NT2/D1 (cell line): Measurements from ENCODE around the gene LENG8.

Experiments
- YY1 ChIP-seq: IDR thresholded peaks from 2 replicates; pipeline ENCODE4 v1.6.1; 2011; ENCODE audit not compliant: insufficient read length, insufficient read depth
- ZNF274 ChIP-seq: IDR thresholded peaks from 2 replicates; pipeline ENCODE4 v1.6.1; 2011; ENCODE audit warnings: mild to moderate bottlenecking, low read depth, low read length

DNA sequence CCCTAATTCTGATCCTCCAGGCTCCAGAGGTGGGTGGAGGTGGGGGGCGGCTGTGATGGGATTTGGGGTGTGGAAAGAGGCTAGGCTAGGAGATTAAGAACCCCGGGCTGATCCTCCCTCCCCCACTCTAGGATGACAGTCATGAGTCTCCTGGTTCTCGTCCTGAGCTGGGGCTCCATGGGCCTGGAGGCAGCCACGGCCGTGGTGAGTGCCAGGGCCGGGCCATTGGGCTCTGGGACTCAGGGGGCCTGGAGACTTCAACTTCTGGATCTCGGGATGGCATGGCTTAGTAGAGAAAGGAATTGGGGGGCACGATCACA is 19.9 kb upstream of the LENG8 start:
- TF ChIP-seq ZNF274 (no peak), YY1 (no peak)
